Measurements from ENCODE around the gene ITIH3.

- no peak for TF ChIP-seq REST (IDR thresholded peaks at IDR 0.05; ENCODE audit: borderline replicate concordance)
- TF ChIP-seq CTCF (IDR thresholded peaks at IDR 0.05; ENCODE audit: poor library complexity, severe bottlenecking) = no peak
- no peak for TF ChIP-seq SMC3 (conservative IDR thresholded peaks at IDR 0.05; ENCODE audit: poor library complexity)
- no peak for TF ChIP-seq POLR2AphosphoS5 (IDR thresholded peaks at IDR 0.05)
- no peak for TF ChIP-seq EZH2 (IDR thresholded peaks at IDR 0.05; ENCODE audit: borderline replicate concordance, insufficient read depth, low read length, poor library complexity, severe bottlenecking)
- TF ChIP-seq RAD21 (conservative IDR thresholded peaks at IDR 0.05) = no peak
- no peak for TF ChIP-seq EP300 (conservative IDR thresholded peaks at IDR 0.05; ENCODE audit: poor library complexity, severe bottlenecking)
- no peak for TF ChIP-seq TAF1 (IDR thresholded peaks at IDR 0.05; ENCODE audit: low read depth)
Measured at GRCh38 chr3:52763466-52763865, 31.1 kb upstream of the ITIH3 start.

Measured in neural cell (in vitro differentiated cells).